Transverse colon (tissue), 4 donors: ENCODE data around the gene PLXND1. TPM values are rescaled to one million over a fixed set of nuclear protein-coding genes. Genes with fewer than 3 reads are reported as not detected.

ENCODE experiments used
- DNase-seq: peaks from one replicate; pipeline ENCODE4 v3.0.0-alpha.2; 2019
- H3K27ac ChIP-seq, 4 donors: fragments of 200-600 bp; sonication (generic); 2 replicates each; pipeline ENCODE4 v1.5.1; 2016 to 2018; ENCODE audit warnings: inconsistent platforms in 4 of 4
- H3K27me3 ChIP-seq: fragments of 200-600 bp; sonication (generic); 2 replicates; pipeline ENCODE4 v1.5.1; 2017; ENCODE audit warnings: inconsistent platforms
- H3K36me3 ChIP-seq, 4 donors: fragments of 200-600 bp; sonication (generic); 2 replicates each; pipeline ENCODE4 v1.5.1; 2017 to 2019; ENCODE audit warnings: inconsistent platforms in 4 of 4
- H3K4me1 ChIP-seq, 4 donors: fragments of 200-600 bp; sonication (generic); 2 replicates each; pipeline ENCODE4 v1.5.1; 2017 to 2020; ENCODE audit warnings: inconsistent platforms in 4 of 4
- H3K4me3 ChIP-seq, 4 donors: fragments of 200-600 bp; sonication (generic); 1 replicate in 1 of 4; 2 replicates in 3 of 4; pipeline versions ENCODE4 v1.5.1 to v1.6.1; 2017 to 2019; ENCODE audit warnings: inconsistent platforms in 4 of 4
- H3K9me3 ChIP-seq, 2 donors: fragments of 200-600 bp; sonication (generic); 2 replicates each; pipeline ENCODE4 v1.5.1; 2017 to 2019; ENCODE audit warnings: inconsistent platforms in 2 of 2
- EP300 ChIP-seq: sonication (generic); formaldehyde crosslinking; IDR thresholded peaks from one replicate; pipeline ENCODE4 v1.6.1; 2017; ENCODE audit warnings: antibody characterized with exemption, low read depth
- POLR2A ChIP-seq: fragments of 450-650 bp; IDR thresholded peaks from one replicate; pipeline ENCODE4 v1.6.1; 2016; ENCODE audit warnings: antibody characterized with exemption, mild to moderate bottlenecking, moderate library complexity
- POLR2AphosphoS5 ChIP-seq, 3 donors: sonication (generic); formaldehyde crosslinking; IDR thresholded peaks; one replicate each; pipeline ENCODE4 v1.6.1; 2016; ENCODE audit warnings: antibody characterized with exemption in 3 of 3
- WGBS, 2 donors: methylation state at CpG; one replicate each; pipeline ENCODE4 v1.1.5; 2018; ENCODE audit warnings: low coverage in 1 of 2; 5-methylcytosine and 5-hydroxymethylcytosine counted together
- in situ Hi-C, 4 donors: fragments of 200-750 bp; cut with MboI; loops; one replicate each; pipeline versions ENCODE4 v1.15.0 to v1.15.1; 2017; ENCODE audit warnings: low sequenced_read_pairs in 3 of 4, low pct_ligation_motif_present in 1 of 4, low pct_unique_long_range_greater_than_20kb in 1 of 4
- intact Hi-C: fragments of 100-400 bp; cut with DNase I; formaldehyde crosslinking; loops from one replicate; pipeline ENCODE4 v1.15.1; 2023; ENCODE audit warnings: low total_unique reads
- total RNA-seq, 4 donors: library from RNA; depleted of rRNA; stranded (reverse); fragments of >200 nt; gene quantifications; one replicate each; pipeline ENCODE4 v1.1.0, GENCODE V29; 2016
- TF ChIP-seq, protein P1 (sequence below), 5 experiments: fragments of 200-600 bp in 3 of 5; fragments of 450-650 bp in 2 of 5; sonication (generic) in 3 of 5; IDR thresholded peaks; 1 replicate in 2 of 5; 2 replicates in 3 of 5; pipeline ENCODE4 v1.5.1; 2016 to 2017; ENCODE audit warnings: antibody characterized with exemption in 5 of 5, inconsistent platforms in 3 of 5, mild to moderate bottlenecking in 2 of 5, moderate library complexity in 1 of 5

The PLXND1 gene
- total RNA-seq, 4 donors from 2014 or later, result 26.4 to 71.8 (median 35.8) TPM

DNA sequence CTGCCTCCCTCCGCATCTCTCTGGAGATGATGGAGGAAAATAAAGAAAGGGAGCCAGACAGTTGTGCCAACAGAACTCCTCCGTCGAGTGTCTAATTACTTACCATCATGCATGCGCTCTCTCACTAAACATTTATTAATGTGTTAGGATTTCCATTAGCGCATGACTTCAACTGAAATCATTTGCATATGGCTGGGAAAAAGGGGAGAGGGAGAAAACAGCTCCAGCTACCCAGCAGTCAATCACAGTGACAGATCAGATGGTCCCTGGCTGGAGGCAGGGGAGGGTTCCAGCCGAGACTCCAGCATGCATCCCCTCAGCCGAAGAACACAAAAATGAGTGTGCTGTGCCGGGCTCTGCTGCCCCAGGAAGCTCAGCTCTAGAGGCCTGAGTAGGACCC lies 84.9 kb downstream of the PLXND1 start:
- no peaks in the 10 kb centered on the region for H3K9me3 ChIP-seq
- in situ Hi-C loops (no loop called here), intact Hi-C loops (no loop called here)
- no peaks in the 10 kb centered on the region for H3K27me3 ChIP-seq
- no peaks in the 10 kb centered on the region for H3K36me3 ChIP-seq
- TF ChIP-seq, protein P1, sequence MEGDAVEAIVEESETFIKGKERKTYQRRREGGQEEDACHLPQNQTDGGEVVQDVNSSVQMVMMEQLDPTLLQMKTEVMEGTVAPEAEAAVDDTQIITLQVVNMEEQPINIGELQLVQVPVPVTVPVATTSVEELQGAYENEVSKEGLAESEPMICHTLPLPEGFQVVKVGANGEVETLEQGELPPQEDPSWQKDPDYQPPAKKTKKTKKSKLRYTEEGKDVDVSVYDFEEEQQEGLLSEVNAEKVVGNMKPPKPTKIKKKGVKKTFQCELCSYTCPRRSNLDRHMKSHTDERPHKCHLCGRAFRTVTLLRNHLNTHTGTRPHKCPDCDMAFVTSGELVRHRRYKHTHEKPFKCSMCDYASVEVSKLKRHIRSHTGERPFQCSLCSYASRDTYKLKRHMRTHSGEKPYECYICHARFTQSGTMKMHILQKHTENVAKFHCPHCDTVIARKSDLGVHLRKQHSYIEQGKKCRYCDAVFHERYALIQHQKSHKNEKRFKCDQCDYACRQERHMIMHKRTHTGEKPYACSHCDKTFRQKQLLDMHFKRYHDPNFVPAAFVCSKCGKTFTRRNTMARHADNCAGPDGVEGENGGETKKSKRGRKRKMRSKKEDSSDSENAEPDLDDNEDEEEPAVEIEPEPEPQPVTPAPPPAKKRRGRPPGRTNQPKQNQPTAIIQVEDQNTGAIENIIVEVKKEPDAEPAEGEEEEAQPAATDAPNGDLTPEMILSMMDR (IDR thresholded peaks at IDR 0.05), result no peak
- TF ChIP-seq POLR2A, result no peak
- TF ChIP-seq EP300, result no peak
- no peak for TF ChIP-seq POLR2AphosphoS5 (IDR thresholded peaks at IDR 0.05)
- H3K4me1 ChIP-seq, result no peaks in the 10 kb centered on the region
- no peak overlapping the region for H3K27ac ChIP-seq
- WGBS, 2 donors, result 63 to 79% methylated on average over 4 to 8 of the region's 8 CpGs
- DNase-seq, result no peak
- H3K4me3 ChIP-seq, result no peak overlapping the region

DNA sequence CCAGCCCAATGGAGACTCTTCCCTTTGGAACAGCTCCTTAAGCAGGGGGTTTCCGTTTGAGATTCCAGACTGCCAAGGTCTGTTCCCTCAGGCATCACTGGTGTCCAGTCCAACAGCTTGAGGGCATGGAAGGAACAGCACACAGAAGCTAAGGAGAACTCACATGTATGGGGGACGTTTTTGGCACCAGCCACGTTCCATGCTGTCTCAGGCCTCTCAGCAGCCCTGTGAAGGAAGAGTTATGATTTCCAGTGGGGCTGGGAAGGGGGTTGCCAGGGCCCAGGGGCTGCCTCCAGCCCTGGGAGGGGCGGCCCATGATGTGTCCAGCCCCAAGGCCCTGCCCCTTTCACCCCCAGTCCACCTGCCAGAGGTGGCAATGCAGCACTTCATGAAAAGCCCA lies 85.5 kb downstream of the PLXND1 start:
- in situ Hi-C loops, result no loop called here
- DNase-seq, result no peak
- Histone ChIP-seq H3K9me3 (no peaks in the 10 kb centered on the region), H3K27ac (no peak overlapping the region), H3K27me3 (no peaks in the 10 kb centered on the region), H3K4me3 (no peak overlapping the region), H3K4me1 (no peaks in the 10 kb centered on the region), H3K36me3 (no peaks in the 10 kb centered on the region)
- TF ChIP-seq, protein P1 (IDR thresholded peaks at IDR 0.05), result no peak
- no peak for TF ChIP-seq EP300
- no peak for TF ChIP-seq POLR2AphosphoS5 (IDR thresholded peaks at IDR 0.05)
- no peak for TF ChIP-seq POLR2A
- intact Hi-C loops, result no loop called here
- 88% methylated on average over 4 of the region's 4 CpGs; no CpG with 5 or more reads in 1 of the 2 donors for WGBS, 2 donors

DNA sequence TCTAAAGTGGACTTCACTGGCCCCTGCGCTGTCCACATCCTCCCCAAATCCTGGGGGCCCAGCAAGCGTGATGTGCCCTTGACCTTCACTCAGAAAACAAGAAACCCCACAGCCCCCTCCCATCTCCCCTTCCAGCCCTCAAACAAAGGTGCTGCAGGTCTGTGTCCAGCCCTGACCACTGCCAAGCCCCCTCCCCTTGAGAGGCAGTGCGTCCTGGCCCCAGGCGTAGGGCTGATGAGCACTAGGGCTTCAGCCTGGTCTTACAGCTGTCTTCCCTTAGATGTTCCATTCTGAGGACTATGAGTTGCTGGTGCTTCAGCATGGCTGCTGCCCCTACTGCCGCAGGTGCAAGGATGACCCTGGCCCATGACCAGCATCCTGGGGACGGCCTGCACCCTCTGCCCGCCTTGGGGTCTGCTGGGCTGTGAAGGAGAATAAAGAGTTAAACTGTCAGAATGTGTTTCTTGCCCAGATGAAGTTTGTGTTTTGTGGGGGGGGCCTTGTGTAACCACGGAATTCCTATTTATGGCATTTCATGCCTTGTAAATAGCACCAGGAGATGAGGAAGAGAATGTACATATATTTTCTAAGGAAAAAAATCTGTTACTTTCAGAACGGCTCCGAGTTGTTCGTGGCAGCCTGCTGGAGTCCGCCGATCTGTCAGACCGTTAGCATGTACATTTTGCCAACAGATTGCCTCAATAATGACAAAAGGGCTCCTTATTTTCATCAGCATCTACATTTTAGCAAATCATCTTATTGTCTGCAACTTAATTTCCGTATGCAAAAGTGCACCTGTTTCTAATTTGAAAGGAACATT lies 86.4 kb downstream of the PLXND1 start:
- Histone ChIP-seq H3K9me3 (no peaks in the 10 kb centered on the region), H3K27me3 (no peaks in the 10 kb centered on the region), H3K4me3 (no peak overlapping the region), H3K36me3 (no peaks in the 10 kb centered on the region), H3K27ac (no peak overlapping the region), H3K4me1 (no peaks in the 10 kb centered on the region)
- in situ Hi-C loops, result no loop called here
- no peak for DNase-seq
- WGBS, 2 donors, result 92 to 95% methylated on average over 7 to 15 of the region's 15 CpGs
- TF ChIP-seq POLR2A (no peak), POLR2AphosphoS5 (IDR thresholded peaks at IDR 0.05) (no peak), EP300 (no peak)
- TF ChIP-seq, protein P1 (IDR thresholded peaks at IDR 0.05), result no peak
- intact Hi-C loops, result no loop called here

DNA sequence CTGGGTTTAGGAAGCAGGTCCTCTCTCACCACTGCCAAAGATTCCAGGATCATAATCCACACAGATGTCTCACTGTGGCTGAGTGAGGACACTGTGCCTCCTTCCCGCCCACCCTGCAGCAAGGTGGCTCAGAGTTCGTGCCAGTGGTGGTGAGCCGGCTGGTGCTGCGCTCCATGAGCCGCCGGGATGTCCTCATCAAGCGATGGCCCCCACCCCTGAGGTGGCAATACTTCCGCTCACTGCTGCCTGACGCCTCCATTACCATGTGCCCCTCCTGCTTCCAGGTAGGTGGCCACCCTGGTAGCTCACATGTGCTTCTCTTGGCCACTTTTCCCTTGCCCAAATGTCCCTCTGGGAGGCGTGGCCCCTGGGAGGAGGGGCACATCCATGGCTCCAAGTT lies 87.0 kb downstream of the PLXND1 start:
- Histone ChIP-seq H3K27ac (no peak overlapping the region), H3K36me3 (no peaks in the 10 kb centered on the region), H3K27me3 (no peaks in the 10 kb centered on the region), H3K4me3 (no peak overlapping the region), H3K4me1 (no peaks in the 10 kb centered on the region), H3K9me3 (no peaks in the 10 kb centered on the region)
- intact Hi-C loops, result no loop called here
- TF ChIP-seq EP300 (no peak), POLR2A (no peak), POLR2AphosphoS5 (IDR thresholded peaks at IDR 0.05) (no peak)
- TF ChIP-seq, protein P1 (IDR thresholded peaks at IDR 0.05), result no peak
- 96% methylated on average over 10 of the region's 10 CpGs; no CpG with 5 or more reads in 1 of the 2 donors for WGBS, 2 donors
- in situ Hi-C loops, result no loop called here
- DNase-seq, result no peak
